ENCODE results near the gene PELI2.

PELI2 gene

GRCh38 chr14:56129933-56130332 lies 11.7 kb downstream of the PELI2 start:
- TF ChIP-seq ZNF8 (CRISPR knock-in tag; IDR thresholded peaks at IDR 0.05): no peak
- TF ChIP-seq CREB5 (CRISPR knock-in tag; IDR thresholded peaks at IDR 0.05; ENCODE audit: low read depth): no peak
- no peak for TF ChIP-seq PATZ1 (CRISPR knock-in tag; IDR thresholded peaks at IDR 0.05; ENCODE audit: borderline replicate concordance)
- no peak for TF ChIP-seq ZC3H10 (CRISPR knock-in tag; IDR thresholded peaks at IDR 0.05)
- no peak for TF ChIP-seq GLIS3 (CRISPR knock-in tag; IDR thresholded peaks at IDR 0.05)
- TF ChIP-seq ZNF70 (CRISPR knock-in tag; IDR thresholded peaks at IDR 0.05): no peak
- TF ChIP-seq CSRNP3 (CRISPR knock-in tag; IDR thresholded peaks at IDR 0.05): no peak
- no peak for TF ChIP-seq TCF4 (CRISPR knock-in tag; IDR thresholded peaks at IDR 0.05; ENCODE audit: borderline replicate concordance)
- TF ChIP-seq CSDC2 (CRISPR knock-in tag; IDR thresholded peaks at IDR 0.05): no peak
- TF ChIP-seq POU6F1 (CRISPR knock-in tag; IDR thresholded peaks at IDR 0.05; ENCODE audit: borderline replicate concordance, low read depth): no peak
- TF ChIP-seq ARNTL (CRISPR knock-in tag; IDR thresholded peaks at IDR 0.05; ENCODE audit: borderline replicate concordance, low read depth): no peak
- TF ChIP-seq ZNF565 (CRISPR knock-in tag; conservative IDR thresholded peaks at IDR 0.05; ENCODE audit: low read depth): no peak
- no peak for TF ChIP-seq ZFP3 (CRISPR knock-in tag; IDR thresholded peaks at IDR 0.05)
- no peak for TF ChIP-seq SNAI2 (CRISPR knock-in tag; IDR thresholded peaks at IDR 0.05)
- TF ChIP-seq ISL1 (CRISPR knock-in tag; IDR thresholded peaks at IDR 0.05): no peak
- TF ChIP-seq ESRRG (CRISPR knock-in tag; IDR thresholded peaks at IDR 0.05): no peak
- ATAC-seq: no peak

GRCh38 chr14:56131004-56131864 lies 13.0 kb downstream of the PELI2 start:
- ATAC-seq: no peak

More at GRCh38 chr14:56131004-56131864, 13.0 kb downstream of the PELI2 start:
- TF ChIP-seq CSRNP3 (CRISPR knock-in tag; IDR thresholded peaks at IDR 0.05): no peak
- no peak for TF ChIP-seq BACH2 (CRISPR knock-in tag; IDR thresholded peaks at IDR 0.05; ENCODE audit: borderline replicate concordance)
- no peak for TF ChIP-seq TOX (CRISPR knock-in tag; IDR thresholded peaks at IDR 0.05; ENCODE audit: borderline replicate concordance)
- no peak for TF ChIP-seq PATZ1 (CRISPR knock-in tag; IDR thresholded peaks at IDR 0.05; ENCODE audit: borderline replicate concordance)
- TF ChIP-seq SNAI2 (CRISPR knock-in tag; IDR thresholded peaks at IDR 0.05): no peak
- no peak for TF ChIP-seq ZFP30 (CRISPR knock-in tag; IDR thresholded peaks at IDR 0.05)
- TF ChIP-seq ISL1 (CRISPR knock-in tag; IDR thresholded peaks at IDR 0.05): no peak
- TF ChIP-seq RARB (CRISPR knock-in tag; IDR thresholded peaks at IDR 0.05): no peak
- TF ChIP-seq GLIS3 (CRISPR knock-in tag; IDR thresholded peaks at IDR 0.05): no peak
- no peak for TF ChIP-seq ZFP3 (CRISPR knock-in tag; IDR thresholded peaks at IDR 0.05)
- no peak for TF ChIP-seq TSHZ2 (CRISPR knock-in tag; IDR thresholded peaks at IDR 0.05)
- no peak for TF ChIP-seq ARNTL (CRISPR knock-in tag; IDR thresholded peaks at IDR 0.05; ENCODE audit: borderline replicate concordance, low read depth)
- no peak for TF ChIP-seq ZNF565 (CRISPR knock-in tag; conservative IDR thresholded peaks at IDR 0.05; ENCODE audit: low read depth)
- TF ChIP-seq ZNF8 (CRISPR knock-in tag; IDR thresholded peaks at IDR 0.05): no peak
- TF ChIP-seq OSR1 (CRISPR knock-in tag; IDR thresholded peaks at IDR 0.05): no peak
- TF ChIP-seq CSDC2 (CRISPR knock-in tag; IDR thresholded peaks at IDR 0.05): no peak
- no peak for TF ChIP-seq POU6F1 (CRISPR knock-in tag; IDR thresholded peaks at IDR 0.05; ENCODE audit: borderline replicate concordance, low read depth)
- TF ChIP-seq ZC3H10 (CRISPR knock-in tag; IDR thresholded peaks at IDR 0.05): no peak
- no peak for TF ChIP-seq ESRRG (CRISPR knock-in tag; IDR thresholded peaks at IDR 0.05)

Measured in SK-N-SH treated with all-trans-retinoic acid at 6 μM for 48 hours (cell line).